DMS79 (cell line): ENCODE data around the gene HLCS.

Experiments
- DNase-seq: peaks from one replicate; lab custom pipeline; 2025; lab: John Stamatoyannopoulos, UW

Gene HLCS

DNA sequence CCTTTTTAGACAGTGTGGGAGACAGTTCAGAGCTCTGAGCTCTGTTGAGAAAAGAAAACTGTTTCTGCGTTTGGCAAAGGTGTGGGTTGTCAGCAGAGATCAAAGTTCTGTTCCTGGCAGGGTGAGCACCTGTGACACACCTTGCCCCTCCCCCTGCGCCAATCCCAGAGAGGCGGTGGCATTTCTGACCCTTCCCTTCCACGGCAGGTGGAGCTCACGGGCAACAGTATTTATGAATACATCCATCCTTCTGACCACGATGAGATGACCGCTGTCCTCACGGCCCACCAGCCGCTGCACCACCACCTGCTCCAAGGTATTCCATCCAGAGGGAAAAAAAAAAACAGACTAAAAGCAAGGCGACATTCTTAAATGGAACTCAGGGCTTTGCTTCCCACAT is 246.9 kb downstream of the HLCS start:
- DNase-seq, result no peak

- no peak for DNase-seq
Measured at GRCh38 chr21:36718951-36719501, 247.4 kb downstream of the HLCS start.

GRCh38 chr21:36717976-36718375 is 248.5 kb downstream of the HLCS start:
- DNase-seq, result no peak

GRCh38 chr21:36716836-36717235 is 249.6 kb downstream of the HLCS start:
- no peak for DNase-seq

DNA sequence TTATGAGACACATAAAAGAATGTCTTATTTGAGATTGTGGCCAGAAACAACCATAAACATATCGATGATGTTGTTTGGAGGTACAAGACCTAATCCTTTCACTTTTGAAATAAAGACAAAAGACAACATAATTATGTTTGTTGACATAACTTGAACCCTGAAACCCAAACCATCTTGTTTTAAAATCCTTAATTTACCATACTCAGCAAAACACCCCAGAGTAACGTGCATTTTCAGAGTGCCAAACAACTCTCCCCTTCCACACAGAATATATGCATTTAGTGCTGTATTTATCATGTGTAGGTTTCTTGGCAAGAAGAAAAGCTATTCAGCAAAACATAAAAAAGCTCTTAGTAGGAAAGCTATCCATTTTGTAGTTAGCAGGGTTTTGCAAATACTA is 250.1 kb downstream of the HLCS start:
- no peak for DNase-seq

DNA sequence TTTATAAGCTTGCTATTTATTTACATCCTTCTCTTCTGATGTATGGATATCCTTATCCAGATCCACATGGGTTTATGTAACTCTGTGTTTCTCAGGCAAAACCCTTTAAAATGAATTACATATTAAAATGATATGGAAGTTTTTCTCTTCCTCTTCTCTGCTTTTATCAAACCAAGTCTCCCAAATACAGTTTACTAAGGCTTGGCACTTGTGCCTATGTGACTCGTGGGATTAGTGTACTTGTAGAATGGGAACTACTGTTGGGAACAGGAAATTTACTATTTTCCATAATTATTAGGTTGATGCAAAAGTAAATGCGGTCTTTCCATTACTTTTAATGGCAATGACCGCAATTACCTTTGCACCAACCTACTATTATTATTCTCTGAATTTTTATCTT is 252.7 kb downstream of the HLCS start:
- no peak for DNase-seq

DNA sequence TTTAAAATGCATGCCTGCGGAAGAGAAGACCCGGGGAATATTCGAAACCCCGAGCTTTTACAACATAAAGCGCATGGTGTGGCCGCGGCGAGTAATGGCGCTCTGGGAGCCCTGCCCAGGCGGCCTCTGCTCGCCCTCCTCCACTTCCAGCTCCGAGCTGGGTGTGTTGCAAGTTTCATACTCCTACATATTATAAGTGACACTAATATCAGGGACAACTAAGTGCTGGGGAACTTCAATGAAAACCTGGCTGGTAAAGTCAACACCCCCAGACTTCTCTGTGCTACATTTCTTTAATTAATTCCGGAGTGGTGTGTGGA is 255.8 kb downstream of the HLCS start:
- DNase-seq, result no peak

GRCh38 chr21:36709868-36710728 is 256.4 kb downstream of the HLCS start:
- no peak for DNase-seq

DNA sequence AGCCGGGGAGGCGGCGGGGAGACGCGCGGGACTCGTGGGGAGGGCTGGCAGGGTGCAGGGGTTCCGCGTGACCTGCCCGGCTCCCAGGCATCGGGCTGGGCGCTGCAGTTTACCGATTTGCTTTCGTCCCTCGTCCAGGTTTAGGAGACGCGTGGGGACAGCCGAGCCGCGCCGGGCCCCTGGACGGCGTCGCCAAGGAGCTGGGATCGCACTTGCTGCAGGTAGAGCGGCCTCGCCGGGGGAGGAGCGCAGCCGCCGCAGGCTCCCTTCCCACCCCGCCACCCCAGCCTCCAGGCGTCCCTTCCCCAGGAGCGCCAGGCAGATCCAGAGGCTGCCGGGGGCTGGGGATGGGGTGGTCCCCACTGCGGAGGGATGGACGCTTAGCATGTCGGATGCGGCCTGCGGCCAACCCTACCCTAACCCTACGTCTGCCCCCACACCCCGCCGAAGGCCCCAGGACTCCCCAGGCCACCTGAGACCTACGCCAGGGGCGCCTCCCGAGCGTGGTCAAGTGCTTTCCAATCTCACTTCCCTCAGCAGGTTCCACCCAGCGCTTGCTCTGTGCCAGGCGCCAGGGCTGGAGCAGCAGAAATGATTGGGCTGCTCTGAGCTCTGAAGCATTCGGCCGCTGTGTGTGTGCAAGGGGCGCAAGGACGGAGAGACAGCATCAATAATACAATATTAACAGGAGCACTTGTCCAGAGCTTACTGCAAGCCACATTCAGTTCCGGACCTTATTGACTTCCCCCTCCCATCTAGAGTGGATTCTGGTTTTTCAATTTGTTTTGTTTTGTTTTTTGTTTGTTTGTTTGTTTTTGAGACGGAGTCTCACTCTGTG is 257.2 kb downstream of the HLCS start:
- DNase-seq, result no peak

- DNase-seq, result no peak
Measured at GRCh38 chr21:36708286-36709029, 258.0 kb downstream of the HLCS start.

GRCh38 chr21:36707763-36708285 is 258.6 kb downstream of the HLCS start:
- no peak for DNase-seq

- DNase-seq, result no peak
Measured at GRCh38 chr21:36706951-36707762, 259.3 kb downstream of the HLCS start.

- no peak for DNase-seq
Measured at GRCh38 chr21:36706482-36706852, 260.0 kb downstream of the HLCS start.

DNA sequence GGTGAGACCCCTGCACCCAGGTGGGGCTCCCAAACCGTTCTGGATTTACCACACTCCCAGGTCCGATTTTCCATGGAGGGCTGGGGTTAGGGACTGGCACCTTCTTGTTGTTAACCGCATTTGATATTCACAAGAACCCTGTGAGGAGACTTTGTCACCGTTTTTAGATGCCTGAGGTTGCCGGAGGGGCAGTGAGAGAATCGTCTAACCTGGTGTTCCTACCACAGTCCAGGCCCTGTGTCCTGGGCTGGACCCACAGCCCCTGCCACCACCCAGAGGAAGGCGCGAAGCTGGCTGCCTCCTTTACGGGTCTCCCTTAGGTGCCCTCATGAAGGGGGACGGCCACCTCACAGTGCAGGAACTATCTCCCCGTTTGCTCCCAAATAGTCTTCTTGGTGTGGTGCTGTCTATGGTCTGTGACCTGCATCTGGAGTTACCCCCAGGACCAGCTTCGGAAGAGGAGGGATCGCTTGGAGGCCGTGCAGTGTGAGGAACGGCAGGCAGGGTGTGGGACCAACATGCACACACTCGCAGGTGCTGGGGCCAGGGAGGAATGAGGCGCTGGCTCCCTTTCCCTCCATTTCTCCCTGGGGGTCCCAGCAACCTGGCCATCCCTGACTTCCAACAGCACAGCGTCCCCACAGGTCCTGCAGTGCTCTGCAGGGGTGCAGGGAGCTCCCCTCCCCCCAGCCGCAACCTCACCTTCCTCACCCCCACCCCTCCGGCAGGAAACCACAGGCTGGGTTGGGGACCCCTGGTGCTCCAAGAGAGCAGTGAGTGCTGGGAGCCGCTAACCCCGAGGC is 260.6 kb downstream of the HLCS start:
- DNase-seq, result no peak

- no peak for DNase-seq
Measured at GRCh38 chr21:36704958-36705678, 261.4 kb downstream of the HLCS start.

DNA sequence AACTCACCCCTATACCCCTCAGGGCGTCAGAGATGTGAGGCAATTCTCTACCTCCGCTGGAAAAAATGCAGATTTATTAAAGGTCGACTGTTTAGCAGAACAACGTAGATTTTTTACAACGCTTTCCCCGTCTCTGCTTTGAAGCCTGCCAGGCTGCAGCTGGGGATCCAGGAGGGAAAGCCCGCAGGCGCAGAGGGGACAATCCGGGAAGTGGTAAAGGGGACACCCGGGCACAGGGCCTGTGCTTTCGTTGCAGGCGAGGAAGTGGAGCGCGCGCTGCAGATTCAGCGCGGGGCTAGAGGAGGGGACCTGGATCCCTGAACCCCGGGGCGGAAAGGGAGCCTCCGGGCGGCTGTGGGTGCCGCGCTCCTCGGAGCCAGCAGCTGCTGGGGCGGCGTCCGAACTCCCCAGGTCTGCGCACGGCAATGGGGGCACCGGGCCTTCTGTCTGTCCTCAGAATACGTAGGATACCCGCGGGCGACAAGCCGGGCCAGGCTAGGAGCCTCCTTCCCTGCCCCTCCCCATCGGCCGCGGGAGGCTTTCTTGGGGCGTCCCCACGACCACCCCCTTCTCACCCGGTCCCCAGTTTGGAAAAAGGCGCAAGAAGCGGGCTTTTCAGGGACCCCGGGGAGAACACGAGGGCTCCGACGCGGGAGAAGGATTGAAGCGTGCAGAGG is 262.1 kb downstream of the HLCS start:
- no peak for DNase-seq

DNA sequence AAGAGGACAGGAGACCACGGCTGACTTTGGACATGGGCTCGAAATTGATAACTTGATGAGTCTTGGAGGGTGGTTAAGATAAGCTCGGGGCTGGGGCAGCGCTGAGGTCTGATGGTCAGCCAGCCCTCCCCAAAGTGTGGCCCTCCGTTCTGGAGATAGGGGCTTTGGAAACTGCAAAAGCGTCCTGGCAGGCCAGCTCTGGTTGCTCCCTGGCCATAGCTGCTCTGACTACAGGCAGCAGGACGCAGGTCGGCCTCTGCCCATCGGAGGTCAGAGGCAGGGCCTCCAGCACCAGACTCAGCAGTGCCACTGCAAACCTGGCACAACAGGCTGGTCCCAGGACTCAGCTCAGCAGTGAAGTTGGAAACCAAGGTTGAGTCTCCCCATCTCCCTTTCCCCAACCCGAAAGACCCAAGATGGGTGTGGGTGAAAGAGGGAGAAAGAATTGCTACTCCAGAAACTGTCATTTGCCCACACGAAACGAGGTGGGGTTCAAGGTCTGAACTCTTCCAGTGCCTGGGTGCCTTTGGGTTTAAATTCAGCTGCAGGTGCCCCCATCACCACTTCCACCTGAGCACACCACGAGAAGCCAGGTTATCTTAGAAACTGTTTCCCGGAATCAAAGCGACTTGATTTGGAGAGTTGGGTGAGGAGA is 262.7 kb downstream of the HLCS start:
- DNase-seq, result no peak

GRCh38 chr21:36703123-36703522 is 263.3 kb downstream of the HLCS start:
- no peak for DNase-seq

- DNase-seq, result no peak
Measured at GRCh38 chr21:36702622-36702968, 263.9 kb downstream of the HLCS start.
